Immature natural killer cell (primary cell): ENCODE results near the gene PTPRM. TPM values are rescaled to one million over a fixed set of nuclear protein-coding genes. Genes with fewer than 3 reads are reported as not detected.

Source experiments
- DNase-seq, 3 donors: peaks; one replicate each; pipeline ENCODE4 v3.0.0; 2022; ENCODE audit warnings: mixed read lengths in 1 of 3
- H3K27ac Mint-ChIP-seq, 6 donors: one replicate each; pipeline ENCODE4 v1.8.0; 2020; ENCODE audit warnings: mixed read lengths in 6 of 6, mild to moderate bottlenecking in 5 of 6, inconsistent platforms in 4 of 6, moderate library complexity in 3 of 6
- H3K27me3 Mint-ChIP-seq, 3 donors: one replicate each; pipeline ENCODE4 v1.8.0; 2020 to 2021; ENCODE audit warnings: low read depth in 3 of 3, mild to moderate bottlenecking in 3 of 3, mixed read lengths in 3 of 3, moderate library complexity in 3 of 3, inconsistent platforms in 1 of 3
- H3K36me3 Mint-ChIP-seq, 3 donors: one replicate each; pipeline ENCODE4 v1.8.0; 2020; ENCODE audit warnings: mixed read lengths in 3 of 3, inconsistent platforms in 2 of 3, mild to moderate bottlenecking in 2 of 3
- H3K4me1 Mint-ChIP-seq, 2 donors: one replicate each; pipeline ENCODE4 v1.8.0; 2020; ENCODE audit warnings: inconsistent platforms in 2 of 2, mild to moderate bottlenecking in 2 of 2, mixed read lengths in 2 of 2, moderate library complexity in 1 of 2
- H3K4me3 Mint-ChIP-seq, 5 donors: one replicate each; pipeline ENCODE4 v1.8.0; 2020; ENCODE audit warnings: mild to moderate bottlenecking in 5 of 5, mixed read lengths in 5 of 5, inconsistent platforms in 3 of 5, moderate library complexity in 3 of 5
- H3K9me3 Mint-ChIP-seq, 6 donors: one replicate each; pipeline ENCODE4 v1.8.0; 2020; ENCODE audit warnings: mild to moderate bottlenecking in 6 of 6, mixed read lengths in 6 of 6, inconsistent platforms in 4 of 6, moderate library complexity in 3 of 6
- polyA plus RNA-seq, 3 donors: library from polyadenylated mRNA; unstranded; fragments of 300-500 nt; fragmentation: Illumina TruSeq; gene quantifications; one replicate each; pipeline ENCODE4 v1.2.3, GENCODE V29; 2021

The PTPRM gene
- polyA plus RNA-seq, 3 donors from 2014 or later, result 1.3 to 9.7 (median 3.2) TPM

DNA sequence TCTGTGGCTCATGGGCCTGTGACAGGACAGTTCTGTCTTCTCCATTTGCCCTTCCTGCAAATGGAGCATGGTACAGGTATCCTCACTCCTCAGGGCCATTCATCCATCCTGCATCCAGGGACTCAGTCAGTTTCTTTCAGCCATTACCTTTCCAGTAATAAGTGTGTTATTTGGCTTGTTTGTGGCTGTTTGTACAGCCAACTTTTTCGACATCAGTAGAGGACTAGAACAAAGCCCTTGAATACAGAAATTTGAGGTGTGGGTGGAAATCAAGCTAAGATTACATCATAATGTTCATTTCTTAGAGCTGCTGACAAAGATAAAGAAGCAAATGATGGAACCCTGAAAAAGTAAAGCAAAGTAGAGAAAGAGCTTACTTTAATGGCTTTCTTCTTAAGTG lies 290.4 kb downstream of the PTPRM start:
- H3K4me1 Mint-ChIP-seq, result no peaks in the 10 kb centered on the region
- H3K4me3 Mint-ChIP-seq, result no peak overlapping the region
- DNase-seq, result no peak
- no peak overlapping the region for H3K27ac Mint-ChIP-seq
- peaks cover 0 to 4% (median 0%) of the 10 kb centered on the region in 3 donors for H3K27me3 Mint-ChIP-seq
- H3K36me3 Mint-ChIP-seq, result no peaks in the 10 kb centered on the region
- H3K9me3 Mint-ChIP-seq, result peaks cover 0 to 23% (median 4%) of the 10 kb centered on the region in 6 donors

DNA sequence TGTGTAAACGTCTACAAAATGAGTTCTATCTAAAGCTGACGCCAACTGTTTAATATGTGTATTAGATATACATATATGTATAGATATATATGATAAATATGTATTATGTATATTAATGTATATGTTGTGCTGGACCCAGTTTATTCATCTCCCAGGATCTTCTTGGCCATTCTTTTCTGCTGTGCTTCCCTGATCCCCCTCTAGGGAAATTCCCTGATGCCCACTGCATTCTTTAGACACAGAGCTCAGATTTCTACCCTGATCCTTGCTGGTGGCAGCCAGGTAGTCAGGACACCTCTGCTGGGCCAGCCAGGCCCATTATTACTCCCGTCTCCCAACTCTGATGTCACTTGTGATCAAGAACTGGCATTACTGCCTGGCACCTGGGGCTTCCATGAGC lies 292.0 kb downstream of the PTPRM start:
- Mint-ChIP-seq H3K4me3 (no peak overlapping the region), H3K27ac (no peak overlapping the region), H3K27me3 (peaks cover 0 to 4% (median 0%) of the 10 kb centered on the region in 3 donors), H3K9me3 (peaks cover 0 to 26% (median 5%) of the 10 kb centered on the region in 6 donors), H3K4me1 (no peaks in the 10 kb centered on the region), H3K36me3 (no peaks in the 10 kb centered on the region)
- DNase-seq, result no peak

DNA sequence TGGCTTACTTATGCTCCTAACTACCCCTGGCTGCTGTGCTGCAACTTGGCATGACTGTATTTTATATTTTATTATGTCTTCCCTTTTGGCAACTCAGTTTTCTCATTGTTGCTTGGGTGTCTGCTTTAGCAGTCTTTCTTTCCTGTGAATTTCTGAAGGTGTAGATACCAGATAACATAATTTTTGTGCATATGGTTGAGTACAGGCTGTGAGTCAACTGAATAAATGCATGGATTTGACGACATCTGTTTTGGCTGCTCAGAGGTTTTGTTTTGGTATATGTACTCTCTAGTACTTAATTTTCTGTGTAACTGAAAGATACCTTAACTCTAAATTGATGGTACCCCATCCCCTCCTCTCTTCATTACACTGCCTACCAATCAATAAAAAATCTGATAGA lies 303.1 kb downstream of the PTPRM start:
- H3K36me3 Mint-ChIP-seq, result no peaks in the 10 kb centered on the region
- H3K27me3 Mint-ChIP-seq, result peaks cover 0 to 4% (median 2%) of the 10 kb centered on the region in 3 donors
- no peaks in the 10 kb centered on the region for H3K4me1 Mint-ChIP-seq
- no peak for DNase-seq
- no peak overlapping the region for H3K4me3 Mint-ChIP-seq
- H3K27ac Mint-ChIP-seq, result no peak overlapping the region
- peaks cover 0 to 23% (median 4%) of the 10 kb centered on the region in 6 donors for H3K9me3 Mint-ChIP-seq

DNA sequence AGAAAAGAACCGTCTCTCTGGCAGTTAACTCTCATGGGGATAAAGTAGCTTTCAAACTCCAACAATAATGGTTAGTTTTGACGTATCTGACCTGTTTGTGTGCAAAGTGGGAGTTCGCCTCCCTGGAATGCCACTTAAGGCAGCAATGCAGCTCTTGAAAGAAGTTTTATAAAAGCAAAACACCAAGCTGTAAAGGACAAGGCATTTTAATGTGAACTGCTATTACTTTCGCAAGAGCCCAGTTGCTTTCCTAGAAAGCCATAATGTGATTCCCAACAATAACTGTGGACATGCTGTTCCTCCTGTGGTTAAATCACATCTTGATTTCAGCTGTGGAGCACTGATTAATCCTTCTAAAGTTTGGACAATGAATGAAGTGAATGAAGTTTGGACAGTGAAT lies 303.7 kb downstream of the PTPRM start:
- peaks cover 0 to 4% (median 0%) of the 10 kb centered on the region in 3 donors for H3K36me3 Mint-ChIP-seq
- no peak overlapping the region for H3K27ac Mint-ChIP-seq
- H3K9me3 Mint-ChIP-seq, result peaks cover 0 to 20% (median 4%) of the 10 kb centered on the region in 6 donors

DNA sequence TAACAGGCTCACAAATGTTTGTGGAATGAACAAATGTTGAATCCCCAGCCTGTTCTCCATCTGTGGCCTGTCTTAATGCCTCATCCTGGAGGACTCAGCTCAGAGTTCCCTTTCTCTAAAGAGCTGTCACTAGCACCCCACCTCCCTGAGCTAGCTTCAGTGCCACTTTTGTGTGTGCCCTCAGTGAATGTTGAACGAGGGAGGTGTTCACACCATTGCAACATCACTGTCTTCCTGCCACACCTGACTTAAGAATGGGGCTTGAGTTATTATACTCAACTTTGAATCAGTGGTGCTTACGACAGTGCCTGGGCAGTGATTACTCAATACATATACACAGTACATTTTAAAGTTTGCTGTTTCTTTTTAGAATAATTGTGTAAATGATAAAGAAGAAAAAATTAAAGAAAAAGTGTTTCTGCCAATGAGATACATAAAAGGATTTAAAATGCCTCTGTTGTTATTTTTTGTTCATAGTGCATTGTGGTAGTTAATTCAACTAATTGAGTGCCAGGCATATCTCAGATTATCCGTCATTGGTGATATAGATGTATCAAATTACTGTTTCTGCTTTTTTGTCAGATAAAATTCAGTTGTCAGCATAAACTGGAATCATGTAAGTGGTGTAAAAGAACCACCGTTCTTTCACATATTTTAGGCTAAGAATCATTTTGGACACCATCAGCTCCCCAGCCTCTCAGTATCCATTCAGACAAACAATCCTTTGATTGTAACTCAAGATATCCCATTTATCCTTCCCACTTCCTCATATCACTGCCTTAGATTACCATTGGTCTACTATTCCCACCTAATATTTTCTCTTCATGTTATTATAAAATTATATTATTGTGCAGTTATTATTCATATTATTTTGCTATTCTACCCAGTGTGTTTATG lies 304.7 kb downstream of the PTPRM start:
- H3K27me3 Mint-ChIP-seq, result peaks cover 0 to 2% (median 0%) of the 10 kb centered on the region in 3 donors
- H3K27ac Mint-ChIP-seq, result no peak overlapping the region
- peaks cover 0 to 4% (median 0%) of the 10 kb centered on the region in 3 donors for H3K36me3 Mint-ChIP-seq
- peaks cover 0 to 14% (median 3%) of the 10 kb centered on the region in 6 donors for H3K9me3 Mint-ChIP-seq
- no peak overlapping the region for H3K4me3 Mint-ChIP-seq
- DNase-seq, result no peak
- no peaks in the 10 kb centered on the region for H3K4me1 Mint-ChIP-seq

More for the DNA sequence above, 303.7 kb downstream of the PTPRM start:
- H3K4me1 Mint-ChIP-seq, result no peaks in the 10 kb centered on the region
- DNase-seq, result no peak
- H3K27me3 Mint-ChIP-seq, result peaks cover 0 to 2% (median 2%) of the 10 kb centered on the region in 3 donors
- H3K4me3 Mint-ChIP-seq, result no peak overlapping the region

DNA sequence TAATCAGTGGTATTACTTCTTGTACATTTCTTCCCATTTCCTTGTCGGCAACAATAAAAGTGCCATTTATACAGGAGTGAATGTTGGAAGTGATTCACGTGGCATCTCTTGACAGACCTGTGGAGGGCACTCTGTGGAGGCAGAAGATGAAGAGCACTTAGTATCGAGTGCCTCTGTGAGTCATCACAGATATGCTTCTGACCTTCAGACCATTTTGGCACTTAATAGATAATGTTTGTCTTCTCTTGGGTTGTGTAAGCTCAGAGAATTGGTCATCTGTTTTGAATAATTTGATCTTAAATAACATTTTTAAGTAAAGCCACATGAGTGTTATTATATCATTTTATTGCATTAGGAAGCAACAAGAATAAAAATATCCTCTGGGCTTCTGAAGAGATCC lies 305.5 kb downstream of the PTPRM start:
- Mint-ChIP-seq H3K4me3 (no peak overlapping the region), H3K9me3 (peaks cover 0 to 13% (median 3%) of the 10 kb centered on the region in 6 donors), H3K27me3 (peaks cover 0 to 2% (median 0%) of the 10 kb centered on the region in 3 donors), H3K4me1 (no peaks in the 10 kb centered on the region), H3K27ac (no peak overlapping the region), H3K36me3 (peaks cover 0 to 4% (median 0%) of the 10 kb centered on the region in 3 donors)
- no peak for DNase-seq

DNA sequence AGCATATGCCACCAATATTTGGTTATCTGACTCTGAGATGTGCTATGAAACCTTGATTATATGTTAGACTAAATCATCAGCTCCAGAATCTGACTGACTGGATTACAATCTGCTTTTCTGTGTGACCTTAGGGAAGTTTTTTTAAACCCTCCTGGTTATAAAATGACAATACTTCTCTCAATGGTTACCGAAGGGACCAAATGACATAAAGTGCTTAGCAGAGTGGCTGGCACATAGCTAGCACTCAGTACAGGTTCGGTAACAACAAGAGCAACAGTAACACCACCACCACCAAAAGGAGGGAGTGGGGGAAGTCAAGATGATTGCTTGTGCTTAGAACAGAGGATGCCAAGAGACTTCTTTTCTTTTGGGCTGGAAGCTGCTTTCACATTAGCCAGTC lies 306.2 kb downstream of the PTPRM start:
- Mint-ChIP-seq H3K27ac (no peak overlapping the region), H3K27me3 (peaks cover 0 to 2% (median 0%) of the 10 kb centered on the region in 3 donors), H3K4me1 (no peaks in the 10 kb centered on the region), H3K4me3 (no peak overlapping the region), H3K9me3 (peaks cover 0 to 5% (median 1%) of the 10 kb centered on the region in 6 donors), H3K36me3 (peaks cover 0 to 4% (median 0%) of the 10 kb centered on the region in 3 donors)
- DNase-seq, result no peak

DNA sequence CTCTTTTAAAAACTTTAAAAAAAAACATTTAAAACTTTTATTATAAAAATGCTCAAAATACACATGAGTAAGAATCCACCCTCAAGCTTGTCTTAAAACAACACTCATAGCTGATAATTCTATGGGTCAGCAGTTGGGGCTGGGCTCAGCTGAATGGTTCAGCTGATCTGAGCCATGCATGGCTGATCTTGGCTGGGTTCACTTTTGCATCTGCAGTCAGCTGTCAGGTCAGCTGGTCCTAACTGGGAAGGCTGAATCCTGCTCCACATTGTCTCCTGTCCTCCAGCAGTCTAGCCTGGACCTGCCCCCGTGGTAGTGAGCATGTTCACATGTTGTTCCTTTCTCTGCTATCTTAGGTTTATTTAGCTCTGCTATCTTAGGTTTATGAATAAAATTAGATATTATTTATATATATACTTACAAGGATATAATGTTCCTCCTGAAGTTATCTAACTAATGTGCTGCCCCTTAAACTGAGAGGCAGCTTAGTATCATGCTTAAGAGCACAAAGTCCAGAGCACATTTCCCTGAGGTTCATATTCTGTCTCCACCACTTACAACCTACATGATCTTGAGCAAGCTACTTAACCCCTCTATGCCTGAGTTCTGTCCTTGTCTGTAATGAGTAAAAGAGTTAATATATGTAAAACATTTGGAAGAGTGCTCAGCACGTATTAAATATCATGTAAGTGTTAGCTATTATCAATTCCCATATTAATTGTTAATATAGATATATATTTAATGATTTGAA lies 309.4 kb downstream of the PTPRM start:
- H3K9me3 Mint-ChIP-seq, result peaks cover 0 to 4% (median 0%) of the 10 kb centered on the region in 6 donors
- H3K4me1 Mint-ChIP-seq, result no peaks in the 10 kb centered on the region
- DNase-seq, result no peak
- no peak overlapping the region for H3K27ac Mint-ChIP-seq
- H3K4me3 Mint-ChIP-seq, result no peak overlapping the region
- peaks cover 0 to 4% (median 0%) of the 10 kb centered on the region in 3 donors for H3K36me3 Mint-ChIP-seq
- peaks cover 0 to 5% (median 4%) of the 10 kb centered on the region in 3 donors for H3K27me3 Mint-ChIP-seq

DNA sequence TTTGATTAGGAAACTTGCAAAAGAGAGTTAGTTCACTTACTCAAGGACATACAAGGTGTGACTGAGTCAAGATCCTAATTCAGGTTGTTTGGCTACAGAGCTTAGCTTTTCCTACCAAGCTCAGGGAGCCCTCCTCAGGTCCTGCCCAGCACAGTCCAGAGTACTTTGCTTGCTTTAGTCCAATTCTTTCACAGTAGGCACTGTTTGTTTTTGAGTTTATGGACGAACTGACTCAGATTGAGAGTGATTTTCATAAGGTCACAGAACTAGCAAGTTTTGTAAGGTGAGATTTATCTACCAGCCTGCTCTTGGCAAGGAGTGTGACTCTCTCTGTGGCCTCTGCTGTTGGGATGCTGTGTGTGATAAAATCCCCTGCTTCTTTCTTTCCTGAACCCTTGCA lies 310.5 kb downstream of the PTPRM start:
- no peaks in the 10 kb centered on the region for H3K4me1 Mint-ChIP-seq
- no peak overlapping the region for H3K27ac Mint-ChIP-seq
- H3K36me3 Mint-ChIP-seq, result peaks cover 0 to 4% (median 0%) of the 10 kb centered on the region in 3 donors
- H3K4me3 Mint-ChIP-seq, result no peak overlapping the region
- peaks cover 0 to 6% (median 5%) of the 10 kb centered on the region in 3 donors for H3K27me3 Mint-ChIP-seq
- DNase-seq, result no peak
- peaks cover 0 to 4% (median 0%) of the 10 kb centered on the region in 6 donors for H3K9me3 Mint-ChIP-seq

DNA sequence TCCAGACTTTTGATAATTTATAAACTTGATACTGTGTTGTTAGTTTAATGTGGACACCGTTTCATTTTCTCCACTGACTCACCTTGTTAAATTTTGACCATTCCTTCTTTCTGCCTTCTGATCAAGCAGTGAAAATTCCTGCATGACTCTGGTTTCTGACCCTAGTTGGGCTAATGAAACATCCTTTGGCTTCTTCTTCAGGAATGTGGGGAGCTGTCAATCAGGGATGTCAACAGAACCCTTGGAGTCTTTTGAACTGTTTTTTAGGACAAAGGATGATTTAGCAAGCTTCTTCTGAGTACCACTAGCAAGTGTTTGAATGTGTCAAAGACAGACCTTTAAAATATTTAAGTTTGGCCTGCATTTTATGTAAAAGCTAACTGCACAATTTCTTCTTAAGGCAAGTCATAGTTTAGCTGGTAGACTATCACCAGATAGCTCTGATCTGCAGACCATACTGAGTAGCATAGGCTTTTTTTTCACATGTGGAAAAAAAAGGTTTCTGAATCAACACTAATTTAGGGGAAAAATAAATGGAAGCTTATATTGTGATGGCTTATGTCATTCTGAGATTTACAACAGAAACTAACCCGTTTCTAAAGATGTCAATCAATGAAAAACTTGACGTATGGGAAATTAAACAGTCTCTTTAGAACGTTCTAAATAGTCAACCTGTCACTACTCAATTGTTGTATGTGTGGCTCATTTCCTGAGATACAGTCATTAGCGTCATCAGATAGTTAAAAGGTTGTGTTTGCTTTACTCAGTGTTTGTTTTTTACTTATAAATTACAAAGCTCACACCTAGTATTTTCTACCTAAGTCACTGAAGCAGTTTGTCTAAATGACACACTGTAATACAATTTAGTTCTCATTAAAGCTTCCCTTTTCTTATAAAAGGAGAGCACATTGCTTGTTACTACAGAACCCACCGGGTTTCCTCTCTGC lies 311.4 kb downstream of the PTPRM start:
- DNase-seq, result no peak
- peaks cover 0 to 4% (median 0%) of the 10 kb centered on the region in 3 donors for H3K36me3 Mint-ChIP-seq
- no peak overlapping the region for H3K27ac Mint-ChIP-seq
- H3K9me3 Mint-ChIP-seq, result peaks cover 0 to 4% (median 0%) of the 10 kb centered on the region in 6 donors
- H3K27me3 Mint-ChIP-seq, result peaks cover 0 to 6% (median 5%) of the 10 kb centered on the region in 3 donors
- H3K4me1 Mint-ChIP-seq, result no peaks in the 10 kb centered on the region
- H3K4me3 Mint-ChIP-seq, result no peak overlapping the region

DNA sequence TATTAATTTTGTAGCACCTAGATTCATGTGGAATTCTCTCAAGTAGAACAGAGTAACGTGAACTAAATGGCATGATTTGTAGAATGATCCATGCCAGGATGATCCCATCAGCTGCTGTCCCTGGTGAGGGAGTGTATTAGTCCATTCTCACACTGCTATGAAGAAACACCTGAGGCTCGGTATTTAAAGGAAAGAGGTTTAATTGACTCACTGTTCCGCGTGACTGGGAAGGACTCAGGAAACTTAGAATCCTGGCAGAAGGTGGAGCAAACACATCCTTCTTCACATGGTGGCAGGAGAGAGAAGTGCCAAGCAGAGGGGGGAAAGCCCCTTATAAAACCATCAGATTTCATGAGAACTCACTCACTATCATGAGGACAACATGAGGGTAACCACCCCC lies 312.6 kb downstream of the PTPRM start:
- Mint-ChIP-seq H3K9me3 (peaks cover 0 to 4% (median 0%) of the 10 kb centered on the region in 6 donors), H3K4me3 (no peak overlapping the region), H3K4me1 (no peaks in the 10 kb centered on the region), H3K36me3 (peaks cover 0 to 4% (median 0%) of the 10 kb centered on the region in 3 donors), H3K27ac (no peak overlapping the region), H3K27me3 (peaks cover 0 to 6% (median 5%) of the 10 kb centered on the region in 3 donors)
- DNase-seq, result no peak

DNA sequence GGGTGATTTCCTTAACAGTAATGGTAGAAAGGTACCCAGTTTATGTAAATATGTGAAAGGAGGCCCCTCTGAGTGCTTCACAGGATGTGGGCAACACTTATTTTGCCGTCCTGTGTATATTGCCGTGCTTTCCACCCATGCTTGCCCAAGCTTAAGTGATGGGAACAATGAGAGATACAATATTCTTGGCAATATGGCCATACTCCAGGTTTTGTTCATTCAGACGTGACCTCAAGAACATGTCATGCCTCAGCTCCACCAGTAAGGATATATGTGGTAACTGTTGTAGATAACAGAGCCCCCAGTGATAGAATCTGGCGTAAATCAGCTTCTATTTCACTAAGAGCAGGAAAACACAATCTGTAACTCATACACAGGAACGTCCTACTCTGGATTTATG lies 318.7 kb downstream of the PTPRM start:
- H3K4me3 Mint-ChIP-seq, result peak overlapping the region in 1 of 5 donors; percentile 62
- peak in 1 of 3 donors; percentile 30 for DNase-seq

DNA sequence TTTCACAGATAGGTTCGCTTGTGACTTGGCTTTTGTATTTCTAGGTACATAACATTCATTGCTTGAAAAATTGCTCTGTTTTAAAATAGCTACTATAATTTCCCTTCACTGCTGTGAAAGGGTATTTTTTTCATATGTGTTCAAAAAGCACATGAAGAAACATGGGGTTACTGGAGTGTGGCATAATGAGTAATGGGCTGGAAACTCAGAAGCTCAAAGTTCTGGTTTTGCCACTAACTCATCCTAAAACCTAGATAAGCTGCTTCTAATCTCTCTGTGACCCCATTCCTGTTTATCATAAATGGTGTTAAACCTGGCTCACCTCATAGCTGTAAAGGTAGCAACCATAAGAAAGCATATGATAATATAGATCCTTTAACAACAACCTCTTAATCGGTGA lies 319.3 kb downstream of the PTPRM start:
- DNase-seq, result no peak
- peaks cover 0 to 5% (median 0%) of the 10 kb centered on the region in 3 donors for H3K27me3 Mint-ChIP-seq
- peak overlapping the region in 1 of 6 donors; percentile 15 for H3K27ac Mint-ChIP-seq
- peak overlapping the region in 1 of 5 donors; percentile 62 for H3K4me3 Mint-ChIP-seq
- no peaks in the 10 kb centered on the region for H3K36me3 Mint-ChIP-seq
- H3K4me1 Mint-ChIP-seq, result peaks cover 14 to 15% of the 10 kb centered on the region in 2 donors
- H3K9me3 Mint-ChIP-seq, result peaks cover 0 to 12% (median 0%) of the 10 kb centered on the region in 6 donors

More for the DNA sequence above, 318.7 kb downstream of the PTPRM start:
- no peaks in the 10 kb centered on the region for H3K36me3 Mint-ChIP-seq
- H3K9me3 Mint-ChIP-seq, result peaks cover 0 to 12% (median 0%) of the 10 kb centered on the region in 6 donors
- H3K27ac Mint-ChIP-seq, result no peak overlapping the region
- peaks cover 14 to 15% of the 10 kb centered on the region in 2 donors for H3K4me1 Mint-ChIP-seq
- peaks cover 0 to 5% (median 0%) of the 10 kb centered on the region in 3 donors for H3K27me3 Mint-ChIP-seq
